Measurements from ENCODE around the gene TRIP13.
"Not testable (repeated sequence)": the region's sequence is repeated elsewhere in the genome, so short reads cannot be mapped to it uniquely, and the experiment has no call there.

DNA sequence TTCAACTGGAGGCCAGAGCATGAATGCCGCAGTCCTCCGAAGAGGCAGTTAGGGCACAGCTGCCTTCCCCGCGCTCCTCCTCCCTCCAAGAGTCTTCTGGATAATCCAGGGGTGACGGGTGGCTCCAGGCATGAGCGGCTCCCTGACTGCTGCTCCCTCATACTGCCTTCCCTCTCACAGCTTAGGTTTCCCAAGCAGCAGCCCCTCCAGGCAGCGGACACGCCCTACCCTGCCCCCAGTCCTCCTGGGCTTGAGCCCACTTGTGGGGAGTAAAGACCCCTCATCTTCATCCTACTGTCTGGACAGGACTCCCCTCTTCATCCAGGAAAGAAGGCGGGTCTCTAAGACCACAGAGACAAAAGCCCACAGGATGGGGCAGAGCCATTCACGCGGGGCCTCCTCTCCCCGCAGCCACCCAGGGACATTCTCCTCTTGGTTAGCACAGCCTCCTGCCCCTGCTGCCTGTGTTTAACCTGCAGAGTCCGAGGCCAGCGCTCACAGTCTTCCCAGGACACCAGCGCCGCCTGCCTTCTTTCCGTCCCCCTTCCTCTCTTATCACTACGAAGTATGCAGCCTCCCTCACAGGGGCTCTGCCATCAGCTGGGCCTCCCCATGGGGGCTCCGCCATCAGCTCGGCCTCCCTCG is 47.5 kb upstream of the TRIP13 start:
- TF ChIP-seq, protein P1, sequence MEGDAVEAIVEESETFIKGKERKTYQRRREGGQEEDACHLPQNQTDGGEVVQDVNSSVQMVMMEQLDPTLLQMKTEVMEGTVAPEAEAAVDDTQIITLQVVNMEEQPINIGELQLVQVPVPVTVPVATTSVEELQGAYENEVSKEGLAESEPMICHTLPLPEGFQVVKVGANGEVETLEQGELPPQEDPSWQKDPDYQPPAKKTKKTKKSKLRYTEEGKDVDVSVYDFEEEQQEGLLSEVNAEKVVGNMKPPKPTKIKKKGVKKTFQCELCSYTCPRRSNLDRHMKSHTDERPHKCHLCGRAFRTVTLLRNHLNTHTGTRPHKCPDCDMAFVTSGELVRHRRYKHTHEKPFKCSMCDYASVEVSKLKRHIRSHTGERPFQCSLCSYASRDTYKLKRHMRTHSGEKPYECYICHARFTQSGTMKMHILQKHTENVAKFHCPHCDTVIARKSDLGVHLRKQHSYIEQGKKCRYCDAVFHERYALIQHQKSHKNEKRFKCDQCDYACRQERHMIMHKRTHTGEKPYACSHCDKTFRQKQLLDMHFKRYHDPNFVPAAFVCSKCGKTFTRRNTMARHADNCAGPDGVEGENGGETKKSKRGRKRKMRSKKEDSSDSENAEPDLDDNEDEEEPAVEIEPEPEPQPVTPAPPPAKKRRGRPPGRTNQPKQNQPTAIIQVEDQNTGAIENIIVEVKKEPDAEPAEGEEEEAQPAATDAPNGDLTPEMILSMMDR (tag by site-specific recombination; IDR thresholded peaks at IDR 0.05), result not testable (repeated sequence)
- TF ChIP-seq, protein P2, sequence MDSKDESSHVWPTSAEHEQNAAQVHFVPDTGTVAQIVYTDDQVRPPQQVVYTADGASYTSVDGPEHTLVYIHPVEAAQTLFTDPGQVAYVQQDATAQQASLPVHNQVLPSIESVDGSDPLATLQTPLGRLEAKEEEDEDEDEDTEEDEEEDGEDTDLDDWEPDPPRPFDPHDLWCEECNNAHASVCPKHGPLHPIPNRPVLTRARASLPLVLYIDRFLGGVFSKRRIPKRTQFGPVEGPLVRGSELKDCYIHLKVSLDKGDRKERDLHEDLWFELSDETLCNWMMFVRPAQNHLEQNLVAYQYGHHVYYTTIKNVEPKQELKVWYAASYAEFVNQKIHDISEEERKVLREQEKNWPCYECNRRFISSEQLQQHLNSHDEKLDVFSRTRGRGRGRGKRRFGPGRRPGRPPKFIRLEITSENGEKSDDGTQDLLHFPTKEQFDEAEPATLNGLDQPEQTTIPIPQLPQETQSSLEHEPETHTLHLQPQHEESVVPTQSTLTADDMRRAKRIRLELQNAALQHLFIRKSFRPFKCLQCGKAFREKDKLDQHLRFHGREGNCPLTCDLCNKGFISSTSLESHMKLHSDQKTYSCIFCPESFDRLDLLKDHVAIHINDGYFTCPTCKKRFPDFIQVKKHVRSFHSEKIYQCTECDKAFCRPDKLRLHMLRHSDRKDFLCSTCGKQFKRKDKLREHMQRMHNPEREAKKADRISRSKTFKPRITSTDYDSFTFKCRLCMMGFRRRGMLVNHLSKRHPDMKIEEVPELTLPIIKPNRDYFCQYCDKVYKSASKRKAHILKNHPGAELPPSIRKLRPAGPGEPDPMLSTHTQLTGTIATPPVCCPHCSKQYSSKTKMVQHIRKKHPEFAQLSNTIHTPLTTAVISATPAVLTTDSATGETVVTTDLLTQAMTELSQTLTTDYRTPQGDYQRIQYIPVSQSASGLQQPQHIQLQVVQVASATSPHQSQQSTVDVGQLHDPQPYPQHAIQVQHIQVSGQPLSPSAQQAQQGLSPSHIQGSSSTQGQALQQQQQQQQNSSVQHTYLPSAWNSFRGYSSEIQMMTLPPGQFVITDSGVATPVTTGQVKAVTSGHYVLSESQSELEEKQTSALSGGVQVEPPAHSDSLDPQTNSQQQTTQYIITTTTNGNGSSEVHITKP (tag by site-specific recombination; IDR thresholded peaks at IDR 0.05), result not testable (repeated sequence)
- TF ChIP-seq SP2 (tag by site-specific recombination; IDR thresholded peaks at IDR 0.05), result not testable (repeated sequence)

Measured in HEK293 (cell line).